DOHH2 (cell line): ENCODE results near the gene TLNRD1.
A peak's percentile ranks its signal among the peaks of the same experiment; 100 is the strongest.

Experiments
- CTCF ChIP-seq: fragments of 200-600 bp; sonication (generic); IDR thresholded peaks from one replicate; pipeline ENCODE4 v1.5.1; 2014; ENCODE audit warnings: antibody characterized with exemption, mild to moderate bottlenecking, low read depth, low read length; ENCODE audit not compliant: poor library complexity, severe bottlenecking
- EZH2phosphoT487 ChIP-seq: fragments of 200-600 bp; sonication (generic); IDR thresholded peaks from 2 replicates; pipeline ENCODE4 v1.6.1; 2017; ENCODE audit warnings: borderline replicate concordance, mild to moderate bottlenecking, antibody characterized with exemption, low read length, moderate library complexity, mixed read lengths

GRCh38 chr15:80996247-80996646, 4.5 kb upstream of the TLNRD1 start:
- TF ChIP-seq EZH2phosphoT487 (no peak), CTCF (peak; percentile 68)
